Skeletal muscle satellite cell (primary cell): ENCODE results near the gene PSTPIP1.

Source experiments
- H3K27me3 ChIP-seq: 2 replicates; pipeline ENCODE4 v1.7.0; 2013; ENCODE audit warnings: low read length; ENCODE audit not compliant: control insufficient read depth, insufficient read depth
- H3K36me3 ChIP-seq: 2 replicates; pipeline ENCODE4 v1.7.0; 2013; ENCODE audit warnings: mild to moderate bottlenecking, control low read depth, low read length; ENCODE audit not compliant: insufficient read depth
- H3K4me1 ChIP-seq: 2 replicates; pipeline ENCODE4 v1.7.0; 2013; ENCODE audit warnings: low read length; ENCODE audit not compliant: control insufficient read depth, insufficient read depth
- H3K4me2 ChIP-seq: 2 replicates; pipeline ENCODE4 v1.7.0; 2013; ENCODE audit warnings: mild to moderate bottlenecking, low read length
- H3K4me3 ChIP-seq: 2 replicates; pipeline ENCODE4 v1.7.0; 2013; ENCODE audit warnings: low read length
- H3K9ac ChIP-seq: 2 replicates; pipeline ENCODE4 v1.7.0; 2013; ENCODE audit warnings: mild to moderate bottlenecking, low read depth, low read length, moderate library complexity
- H3K9me3 ChIP-seq: replicated peaks from 2 replicates; pipeline ENCODE4 v1.7.0; 2013; ENCODE audit warnings: mild to moderate bottlenecking, control low read depth, low read length

PSTPIP1 gene

GRCh38 chr15:76967067-76967466 is 27.9 kb upstream of the PSTPIP1 start:
- Histone ChIP-seq H3K9ac (no peak overlapping the region), H3K4me1 (no peaks in the 10 kb centered on the region), H3K4me3 (no peak overlapping the region), H3K4me2 (no peak overlapping the region), H3K27me3 (peaks cover 40% of the 10 kb centered on the region), H3K36me3 (no peaks in the 10 kb centered on the region), H3K9me3 (no peaks in the 10 kb centered on the region)

- Histone ChIP-seq H3K4me2 (no peak overlapping the region), H3K36me3 (no peaks in the 10 kb centered on the region), H3K9ac (no peak overlapping the region), H3K4me3 (no peak overlapping the region), H3K27me3 (peaks cover 31% of the 10 kb centered on the region), H3K4me1 (no peaks in the 10 kb centered on the region), H3K9me3 (no peaks in the 10 kb centered on the region)
These were observed 26.6 kb upstream of the PSTPIP1 start for GRCh38 chr15:76968306-76968705.

GRCh38 chr15:76972389-76973361 is 22.3 kb upstream of the PSTPIP1 start:
- H3K9ac ChIP-seq: no peak overlapping the region
- no peaks in the 10 kb centered on the region for H3K9me3 ChIP-seq
- H3K36me3 ChIP-seq: no peaks in the 10 kb centered on the region
- H3K4me2 ChIP-seq: no peak overlapping the region
- no peaks in the 10 kb centered on the region for H3K4me1 ChIP-seq
- H3K4me3 ChIP-seq: no peak overlapping the region
- H3K27me3 ChIP-seq: peaks cover 20% of the 10 kb centered on the region

- Histone ChIP-seq H3K4me2 (no peak overlapping the region), H3K36me3 (no peaks in the 10 kb centered on the region), H3K4me1 (no peaks in the 10 kb centered on the region), H3K4me3 (no peak overlapping the region), H3K27me3 (peaks cover 20% of the 10 kb centered on the region), H3K9ac (no peak overlapping the region), H3K9me3 (no peaks in the 10 kb centered on the region)
These were observed 21.6 kb upstream of the PSTPIP1 start for GRCh38 chr15:76973362-76973743.

- H3K36me3 ChIP-seq: no peaks in the 10 kb centered on the region
- no peak overlapping the region for H3K9ac ChIP-seq
- H3K4me1 ChIP-seq: no peaks in the 10 kb centered on the region
- no peak overlapping the region for H3K4me2 ChIP-seq
- no peak overlapping the region for H3K4me3 ChIP-seq
- no peaks in the 10 kb centered on the region for H3K9me3 ChIP-seq
- H3K27me3 ChIP-seq: peaks cover 20% of the 10 kb centered on the region
These were observed 21.0 kb upstream of the PSTPIP1 start for GRCh38 chr15:76973906-76974305.

- no peak overlapping the region for H3K9ac ChIP-seq
- H3K27me3 ChIP-seq: peaks cover 19% of the 10 kb centered on the region
- H3K4me3 ChIP-seq: no peak overlapping the region
These were observed 20.4 kb upstream of the PSTPIP1 start for GRCh38 chr15:76974456-76975036.

GRCh38 chr15:76976141-76976540 is 18.8 kb upstream of the PSTPIP1 start:
- H3K4me2 ChIP-seq: no peak overlapping the region
- no peak overlapping the region for H3K4me3 ChIP-seq
- H3K9ac ChIP-seq: no peak overlapping the region
- H3K27me3 ChIP-seq: peaks cover 15% of the 10 kb centered on the region
- no peaks in the 10 kb centered on the region for H3K36me3 ChIP-seq
- no peaks in the 10 kb centered on the region for H3K4me1 ChIP-seq
- no peaks in the 10 kb centered on the region for H3K9me3 ChIP-seq

More at GRCh38 chr15:76974456-76975036, 20.4 kb upstream of the PSTPIP1 start:
- Histone ChIP-seq H3K4me2 (no peak overlapping the region), H3K9me3 (no peaks in the 10 kb centered on the region), H3K36me3 (no peaks in the 10 kb centered on the region), H3K4me1 (no peaks in the 10 kb centered on the region)

- no peak overlapping the region for H3K9ac ChIP-seq
- H3K4me2 ChIP-seq: no peak overlapping the region
- no peak overlapping the region for H3K4me3 ChIP-seq
- peaks cover 15% of the 10 kb centered on the region for H3K27me3 ChIP-seq
- H3K36me3 ChIP-seq: no peaks in the 10 kb centered on the region
- no peaks in the 10 kb centered on the region for H3K9me3 ChIP-seq
- H3K4me1 ChIP-seq: no peaks in the 10 kb centered on the region
These were observed 18.2 kb upstream of the PSTPIP1 start for GRCh38 chr15:76976572-76977270.

GRCh38 chr15:76978522-76979330 is 16.2 kb upstream of the PSTPIP1 start:
- H3K4me3 ChIP-seq: no peak overlapping the region
- no peak overlapping the region for H3K9ac ChIP-seq
- H3K9me3 ChIP-seq: no peaks in the 10 kb centered on the region
- no peak overlapping the region for H3K4me2 ChIP-seq
- H3K27me3 ChIP-seq: peaks cover 27% of the 10 kb centered on the region
- H3K36me3 ChIP-seq: no peaks in the 10 kb centered on the region
- no peaks in the 10 kb centered on the region for H3K4me1 ChIP-seq

- no peaks in the 10 kb centered on the region for H3K9me3 ChIP-seq
- no peaks in the 10 kb centered on the region for H3K36me3 ChIP-seq
- no peak overlapping the region for H3K4me2 ChIP-seq
- H3K4me1 ChIP-seq: no peaks in the 10 kb centered on the region
- no peak overlapping the region for H3K9ac ChIP-seq
- H3K4me3 ChIP-seq: no peak overlapping the region
- H3K27me3 ChIP-seq: peaks cover 22% of the 10 kb centered on the region
These were observed 15.5 kb upstream of the PSTPIP1 start for GRCh38 chr15:76979331-76979925.
